Upper lobe of left lung (tissue), 4 donors: ENCODE data around the gene ZNF618.

Experiments
- CTCF ChIP-seq, 6 experiments: fragments of 450-650 bp in 4 of 6; fragments of 200-600 bp in 2 of 6; sonication (generic) in 2 of 6; IDR thresholded peaks; one replicate each; pipeline ENCODE4 v1.5.1; 2016 to 2019; ENCODE audit warnings: antibody characterized with exemption in 6 of 6
- POLR2A ChIP-seq, 4 donors: fragments of 450-650 bp; IDR thresholded peaks; one replicate each; pipeline ENCODE4 v1.5.1; 2016 to 2017; ENCODE audit warnings: antibody characterized with exemption in 4 of 4, mild to moderate bottlenecking in 2 of 4

DNA sequence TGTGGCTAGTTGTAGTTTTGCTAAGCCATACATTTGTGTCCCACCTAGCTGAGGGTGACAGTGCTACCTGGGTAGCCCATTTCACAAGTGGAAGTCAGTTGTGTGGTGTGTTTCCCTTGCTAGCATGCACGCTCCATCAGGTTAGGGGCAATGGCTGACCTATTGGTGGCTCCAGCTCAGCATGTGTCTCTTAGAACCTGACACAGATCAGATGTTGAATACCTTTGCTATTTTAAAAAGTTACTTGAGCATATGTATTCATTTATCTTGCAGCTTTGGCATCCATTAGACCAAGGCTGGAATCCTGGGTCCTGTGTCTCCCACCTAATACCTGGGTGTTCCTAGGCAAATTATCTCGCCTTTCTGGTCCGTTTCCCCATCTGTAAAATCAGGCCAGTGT, 44.8 kb downstream of the ZNF618 start:
- TF ChIP-seq POLR2A (IDR thresholded peaks at IDR 0.05) (no peak), CTCF (IDR thresholded peaks at IDR 0.05) (no peak)
